ENCODE results near the gene PRRG4.

DNA sequence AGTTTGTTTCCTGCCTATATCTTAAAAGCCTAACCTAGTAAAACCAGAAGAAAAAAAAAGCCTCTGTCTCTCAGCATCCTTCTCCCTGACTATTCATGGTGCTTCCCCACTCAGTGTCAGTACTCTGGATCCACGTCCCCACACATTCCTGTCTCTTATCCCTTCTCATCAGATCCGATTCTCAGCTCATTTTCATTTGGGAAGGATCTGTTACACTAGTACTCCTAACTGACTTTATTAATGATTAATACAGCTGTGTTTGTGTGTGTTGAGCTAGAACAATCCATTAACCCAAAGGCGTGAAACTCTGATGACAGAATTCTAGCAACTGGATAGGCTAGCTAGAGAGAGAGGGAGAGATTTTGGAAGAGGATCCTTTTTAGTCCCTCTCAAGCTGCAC, 1.5 kb downstream of the PRRG4 start:
- TF ChIP-seq ZNF33B (CRISPR knock-in tag; IDR thresholded peaks at IDR 0.05) (no peak), POLR2A (IDR thresholded peaks at IDR 0.05; ENCODE audit: insufficient read depth in 1 of 2, low read depth in 2 of 2, low read length in 2 of 2) (no peak), TARDBP (CRISPR knock-in tag; IDR thresholded peaks at IDR 0.05) (no peak), SRSF1 (optimal IDR thresholded peaks at IDR 0.05; ENCODE audit: low read depth, low read length) (no peak), CREB1 (IDR thresholded peaks at IDR 0.05) (no peak), CREB1 (CRISPR knock-in tag; IDR thresholded peaks at IDR 0.05) (no peak), ZBTB20 (CRISPR knock-in tag; IDR thresholded peaks at IDR 0.05; ENCODE audit: borderline replicate concordance, low read depth) (no peak), JUND (CRISPR knock-in tag; IDR thresholded peaks at IDR 0.05) (no peak), RFX5 (IDR thresholded peaks at IDR 0.05; ENCODE audit: low read depth, low read length) (no peak), BRCA1 (CRISPR knock-in tag; IDR thresholded peaks at IDR 0.05) (no peak), ELF3 (CRISPR knock-in tag; IDR thresholded peaks at IDR 0.05) (no peak)
- TF ChIP-seq, protein P1, sequence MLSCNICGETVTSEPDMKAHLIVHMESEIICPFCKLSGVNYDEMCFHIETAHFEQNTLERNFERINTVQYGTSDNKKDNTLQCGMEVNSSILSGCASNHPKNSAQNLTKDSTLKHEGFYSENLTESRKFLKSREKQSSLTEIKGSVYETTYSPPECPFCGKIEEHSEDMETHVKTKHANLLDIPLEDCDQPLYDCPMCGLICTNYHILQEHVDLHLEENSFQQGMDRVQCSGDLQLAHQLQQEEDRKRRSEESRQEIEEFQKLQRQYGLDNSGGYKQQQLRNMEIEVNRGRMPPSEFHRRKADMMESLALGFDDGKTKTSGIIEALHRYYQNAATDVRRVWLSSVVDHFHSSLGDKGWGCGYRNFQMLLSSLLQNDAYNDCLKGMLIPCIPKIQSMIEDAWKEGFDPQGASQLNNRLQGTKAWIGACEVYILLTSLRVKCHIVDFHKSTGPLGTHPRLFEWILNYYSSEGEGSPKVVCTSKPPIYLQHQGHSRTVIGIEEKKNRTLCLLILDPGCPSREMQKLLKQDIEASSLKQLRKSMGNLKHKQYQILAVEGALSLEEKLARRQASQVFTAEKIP (CRISPR knock-in tag; IDR thresholded peaks at IDR 0.05; ENCODE audit: borderline replicate concordance): no peak
- TF ChIP-seq, protein P2, sequence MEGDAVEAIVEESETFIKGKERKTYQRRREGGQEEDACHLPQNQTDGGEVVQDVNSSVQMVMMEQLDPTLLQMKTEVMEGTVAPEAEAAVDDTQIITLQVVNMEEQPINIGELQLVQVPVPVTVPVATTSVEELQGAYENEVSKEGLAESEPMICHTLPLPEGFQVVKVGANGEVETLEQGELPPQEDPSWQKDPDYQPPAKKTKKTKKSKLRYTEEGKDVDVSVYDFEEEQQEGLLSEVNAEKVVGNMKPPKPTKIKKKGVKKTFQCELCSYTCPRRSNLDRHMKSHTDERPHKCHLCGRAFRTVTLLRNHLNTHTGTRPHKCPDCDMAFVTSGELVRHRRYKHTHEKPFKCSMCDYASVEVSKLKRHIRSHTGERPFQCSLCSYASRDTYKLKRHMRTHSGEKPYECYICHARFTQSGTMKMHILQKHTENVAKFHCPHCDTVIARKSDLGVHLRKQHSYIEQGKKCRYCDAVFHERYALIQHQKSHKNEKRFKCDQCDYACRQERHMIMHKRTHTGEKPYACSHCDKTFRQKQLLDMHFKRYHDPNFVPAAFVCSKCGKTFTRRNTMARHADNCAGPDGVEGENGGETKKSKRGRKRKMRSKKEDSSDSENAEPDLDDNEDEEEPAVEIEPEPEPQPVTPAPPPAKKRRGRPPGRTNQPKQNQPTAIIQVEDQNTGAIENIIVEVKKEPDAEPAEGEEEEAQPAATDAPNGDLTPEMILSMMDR (CRISPR knock-in tag; IDR thresholded peaks at IDR 0.05): no peak
- TF ChIP-seq, protein P3, sequence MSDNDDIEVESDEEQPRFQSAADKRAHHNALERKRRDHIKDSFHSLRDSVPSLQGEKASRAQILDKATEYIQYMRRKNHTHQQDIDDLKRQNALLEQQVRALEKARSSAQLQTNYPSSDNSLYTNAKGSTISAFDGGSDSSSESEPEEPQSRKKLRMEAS (IDR thresholded peaks at IDR 0.05): no peak
